Measurements from ENCODE around the gene EDRF1. TPM values are rescaled to one million over a fixed set of nuclear protein-coding genes. Genes with fewer than 3 reads are reported as not detected.

The EDRF1 gene
- total RNA-seq, 2 experiments from 2014 or later = 31.3 to 33.8 TPM

- Mint-ChIP-seq H3K4me3 (no peak overlapping the region), H3K27ac (no peak overlapping the region), H3K9me3 (no peaks in the 10 kb centered on the region), H3K36me3 (ENCODE audit: low read depth) (peaks cover 16% of the 10 kb centered on the region), H3K27me3 (no peaks in the 10 kb centered on the region), H3K4me1 (peaks cover under 1% of the 10 kb centered on the region)
- DNase-seq = no peak
- ChIA-PET POLR2A (no interaction called here), CTCF (no interaction called here)
These were observed 75.6 kb downstream of the EDRF1 start for GRCh38 chr10:125795128-125795527.

- Mint-ChIP-seq H3K27me3 (no peaks in the 10 kb centered on the region), H3K4me3 (no peak overlapping the region), H3K4me1 (no peaks in the 10 kb centered on the region), H3K27ac (no peak overlapping the region), H3K36me3 (ENCODE audit: low read depth) (peaks cover 15% of the 10 kb centered on the region), H3K9me3 (no peaks in the 10 kb centered on the region)
- DNase-seq = no peak
- ChIA-PET POLR2A (no interaction called here), CTCF (no interaction called here)
These were observed 76.2 kb downstream of the EDRF1 start for GRCh38 chr10:125795637-125796190.

DNA sequence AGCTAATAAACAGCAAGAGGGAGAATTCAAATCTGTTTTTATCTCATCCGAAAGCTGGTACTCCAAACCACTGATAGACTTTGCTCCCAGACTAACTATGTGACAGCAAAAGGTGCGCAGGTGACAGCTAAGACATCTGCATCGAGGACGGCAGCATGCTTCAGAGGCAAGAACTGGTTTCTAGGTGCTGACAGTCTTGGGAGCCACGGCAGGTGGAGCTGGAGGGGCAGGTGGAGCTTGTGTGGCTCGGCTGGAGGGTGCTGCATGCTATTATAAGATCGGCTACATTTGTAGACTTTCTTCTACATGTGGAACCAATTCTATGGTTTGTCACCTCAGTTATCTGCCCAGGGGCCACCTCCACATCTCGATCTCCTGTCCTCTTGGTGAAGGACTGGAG is 77.9 kb downstream of the EDRF1 start:
- H3K4me1 Mint-ChIP-seq = no peaks in the 10 kb centered on the region
- H3K27ac Mint-ChIP-seq = no peak overlapping the region
- H3K27me3 Mint-ChIP-seq = no peaks in the 10 kb centered on the region
- peaks cover 8% of the 10 kb centered on the region for H3K36me3 Mint-ChIP-seq (ENCODE audit: low read depth)
- DNase-seq = no peak
- ChIA-PET POLR2A (no interaction called here), CTCF (interaction anchor here (1.2 kb wide), 1 partner anchor 31 kb away, joined by 3 read pairs; no protein-coding TSS in a partner anchor)
- H3K9me3 Mint-ChIP-seq = no peaks in the 10 kb centered on the region
- H3K4me3 Mint-ChIP-seq = no peak overlapping the region

DNA sequence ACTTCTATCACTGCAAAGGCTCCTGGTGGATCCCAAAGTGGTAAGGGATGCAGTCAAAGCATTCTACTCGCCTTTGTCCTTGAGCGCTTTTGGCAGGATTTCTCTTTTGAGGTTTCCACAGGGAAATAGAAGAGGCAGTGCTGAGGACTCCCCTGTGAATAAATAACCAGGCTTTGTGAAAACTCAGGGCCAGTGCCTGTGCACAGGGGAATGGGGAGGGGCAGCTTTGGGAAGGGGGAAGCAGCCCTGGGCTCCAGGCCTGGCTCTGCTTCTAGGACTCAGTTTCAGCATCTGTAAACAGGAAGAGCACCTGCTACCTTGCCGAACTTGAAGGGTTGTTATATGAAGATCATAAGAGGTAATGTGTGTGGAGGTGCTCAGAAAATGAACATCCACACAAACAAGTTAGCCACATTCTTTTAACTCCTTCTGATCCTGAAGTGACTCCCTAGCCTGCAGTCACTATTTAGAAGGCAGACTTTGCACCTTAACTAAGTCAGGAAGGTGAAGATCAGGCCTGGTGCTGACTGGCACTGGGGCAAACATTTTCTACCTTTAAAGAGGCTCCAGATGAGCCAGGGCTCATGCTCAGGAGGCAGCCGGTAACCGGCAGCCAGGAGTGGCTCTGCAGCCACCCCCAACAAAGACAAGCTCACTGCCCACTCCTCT is 78.6 kb downstream of the EDRF1 start:
- CTCF ChIA-PET = no interaction called here
- POLR2A ChIA-PET = no interaction called here
- Mint-ChIP-seq H3K4me3 (no peak overlapping the region), H3K36me3 (ENCODE audit: low read depth) (peaks cover 8% of the 10 kb centered on the region), H3K27ac (no peak overlapping the region), H3K9me3 (no peaks in the 10 kb centered on the region), H3K4me1 (no peaks in the 10 kb centered on the region), H3K27me3 (no peaks in the 10 kb centered on the region)
- no peak for DNase-seq

GRCh38 chr10:125799451-125800182 is 80.1 kb downstream of the EDRF1 start:
- Mint-ChIP-seq H3K27me3 (no peaks in the 10 kb centered on the region), H3K36me3 (ENCODE audit: low read depth) (no peaks in the 10 kb centered on the region), H3K4me1 (no peaks in the 10 kb centered on the region), H3K4me3 (no peak overlapping the region), H3K9me3 (no peaks in the 10 kb centered on the region), H3K27ac (no peak overlapping the region)
- ChIA-PET CTCF (no interaction called here), POLR2A (no interaction called here)
- DNase-seq = no peak

GRCh38 chr10:125801574-125801973 is 82.1 kb downstream of the EDRF1 start:
- ChIA-PET CTCF (no interaction called here), POLR2A (no interaction called here)
- H3K9me3 Mint-ChIP-seq = no peaks in the 10 kb centered on the region
- no peaks in the 10 kb centered on the region for H3K4me1 Mint-ChIP-seq
- H3K36me3 Mint-ChIP-seq (ENCODE audit: low read depth) = no peaks in the 10 kb centered on the region
- no peak overlapping the region for H3K4me3 Mint-ChIP-seq
- H3K27me3 Mint-ChIP-seq = no peaks in the 10 kb centered on the region
- no peak overlapping the region for H3K27ac Mint-ChIP-seq
- DNase-seq = no peak

GRCh38 chr10:125802131-125802530 is 82.6 kb downstream of the EDRF1 start:
- no peaks in the 10 kb centered on the region for H3K4me1 Mint-ChIP-seq
- ChIA-PET CTCF (no interaction called here), POLR2A (no interaction called here)
- no peaks in the 10 kb centered on the region for H3K27me3 Mint-ChIP-seq
- no peak overlapping the region for H3K4me3 Mint-ChIP-seq
- no peak overlapping the region for H3K27ac Mint-ChIP-seq
- no peaks in the 10 kb centered on the region for H3K36me3 Mint-ChIP-seq (ENCODE audit: low read depth)
- no peaks in the 10 kb centered on the region for H3K9me3 Mint-ChIP-seq
- no peak for DNase-seq

GRCh38 chr10:125802739-125803138 is 83.2 kb downstream of the EDRF1 start:
- Mint-ChIP-seq H3K4me1 (peaks cover 6% of the 10 kb centered on the region), H3K27ac (no peak overlapping the region), H3K36me3 (ENCODE audit: low read depth) (no peaks in the 10 kb centered on the region), H3K9me3 (no peaks in the 10 kb centered on the region), H3K27me3 (no peaks in the 10 kb centered on the region), H3K4me3 (no peak overlapping the region)
- no peak for DNase-seq
- CTCF ChIA-PET = no interaction called here
- POLR2A ChIA-PET = no interaction called here

GRCh38 chr10:125808047-125808446 is 88.5 kb downstream of the EDRF1 start:
- Mint-ChIP-seq H3K27me3 (no peaks in the 10 kb centered on the region), H3K4me3 (no peak overlapping the region), H3K36me3 (ENCODE audit: low read depth) (peaks cover 12% of the 10 kb centered on the region), H3K27ac (no peak overlapping the region), H3K9me3 (no peaks in the 10 kb centered on the region), H3K4me1 (peaks cover 10% of the 10 kb centered on the region)
- POLR2A ChIA-PET = interaction anchor here (1.3 kb wide), 1 partner anchor 14 kb away, joined by 5 read pairs; the partner anchor contains the start of gene UROS
- no peak for DNase-seq
- CTCF ChIA-PET = no interaction called here

- CTCF ChIA-PET = no interaction called here
- Mint-ChIP-seq H3K9me3 (no peaks in the 10 kb centered on the region), H3K4me1 (peaks cover 10% of the 10 kb centered on the region), H3K27ac (no peak overlapping the region), H3K36me3 (ENCODE audit: low read depth) (peaks cover 27% of the 10 kb centered on the region), H3K27me3 (no peaks in the 10 kb centered on the region), H3K4me3 (no peak overlapping the region)
- DNase-seq = no peak
- POLR2A ChIA-PET = no interaction called here
These were observed 91.7 kb downstream of the EDRF1 start for GRCh38 chr10:125811251-125811650.

GRCh38 chr10:125812128-125812750 is 92.7 kb downstream of the EDRF1 start:
- Mint-ChIP-seq H3K4me1 (peaks cover 10% of the 10 kb centered on the region), H3K27me3 (no peaks in the 10 kb centered on the region), H3K27ac (no peak overlapping the region), H3K9me3 (no peaks in the 10 kb centered on the region), H3K36me3 (ENCODE audit: low read depth) (peaks cover 27% of the 10 kb centered on the region), H3K4me3 (no peak overlapping the region)
- ChIA-PET CTCF (no interaction called here), POLR2A (no interaction called here)
- no peak for DNase-seq

All from activated CD4-positive, alpha-beta memory T cell treated with anti-CD3 and anti-CD28 coated beads, Interleukin-2, amount 10 ng/mL, durations not matched to agents 7 days and 5 days (primary cell).